AG08396 (cell line): ENCODE measurements around the gene RNF111.
"Not testable (repeated sequence)": the region's sequence is repeated elsewhere in the genome, so short reads cannot be mapped to it uniquely, and the experiment has no call there.

Experiments
- DNase-seq: peaks from one replicate; pipeline ENCODE4 v3.0.0; 2012; ENCODE audit warnings: low spot score, mixed read lengths

The RNF111 gene

GRCh38 chr15:59059076-59059597 is 71.7 kb downstream of the RNF111 start:
- no peak for DNase-seq

- DNase-seq = no peak
Observed at GRCh38 chr15:59060348-59060747, 72.9 kb downstream of the RNF111 start.

- no peak for DNase-seq
Observed at GRCh38 chr15:59063042-59063441, 75.6 kb downstream of the RNF111 start.

GRCh38 chr15:59069430-59069829 is 82.0 kb downstream of the RNF111 start:
- no peak for DNase-seq

GRCh38 chr15:59074607-59075006 is 87.1 kb downstream of the RNF111 start:
- no peak for DNase-seq

- DNase-seq = no peak
Observed at GRCh38 chr15:59087731-59088130, 100.3 kb downstream of the RNF111 start.

GRCh38 chr15:59094077-59094476 is 106.6 kb downstream of the RNF111 start:
- no peak for DNase-seq

GRCh38 chr15:59096429-59096828 is 109.0 kb downstream of the RNF111 start:
- DNase-seq = no peak

GRCh38 chr15:59099162-59099685 is 111.8 kb downstream of the RNF111 start:
- no peak for DNase-seq

- no peak for DNase-seq
Observed at GRCh38 chr15:59104602-59104911, 117.1 kb downstream of the RNF111 start.

- peak; percentile 96 for DNase-seq
Observed at GRCh38 chr15:59104912-59105732, 117.7 kb downstream of the RNF111 start, which contains the start of gene CCNB2. TSS of gene CCNB2 (plus strand) at chr15:59105146. CDS start at chr15:59105269, 123 bp downstream.

- DNase-seq = no peak
Observed at GRCh38 chr15:59105854-59106253, 118.4 kb downstream of the RNF111 start.

GRCh38 chr15:59111251-59111650 is 123.8 kb downstream of the RNF111 start:
- DNase-seq = no peak

- no peak for DNase-seq
Observed at GRCh38 chr15:59115047-59115446, 127.6 kb downstream of the RNF111 start.

GRCh38 chr15:59116141-59116540 is 128.7 kb downstream of the RNF111 start:
- DNase-seq = peak; percentile 15

GRCh38 chr15:59116771-59117170 is 129.3 kb downstream of the RNF111 start:
- DNase-seq = no peak

GRCh38 chr15:59119625-59120024 is 132.2 kb downstream of the RNF111 start:
- no peak for DNase-seq

- DNase-seq = no peak
Observed at GRCh38 chr15:59120937-59121336, 133.5 kb downstream of the RNF111 start.

GRCh38 chr15:59124261-59124660 is 136.8 kb downstream of the RNF111 start:
- no peak for DNase-seq

GRCh38 chr15:59125683-59126082 is 138.2 kb downstream of the RNF111 start:
- not testable (repeated sequence) for DNase-seq

- DNase-seq = not testable (repeated sequence)
Observed at GRCh38 chr15:59127255-59127654, 139.8 kb downstream of the RNF111 start.

GRCh38 chr15:59131456-59131855 is 144.0 kb downstream of the RNF111 start:
- DNase-seq = no peak

GRCh38 chr15:59131969-59132562 is 144.6 kb downstream of the RNF111 start:
- no peak for DNase-seq
